Measurements from ENCODE around the gene BDH1. TPM values are rescaled to one million over a fixed set of nuclear protein-coding genes. Genes with fewer than 3 reads are reported as not detected.
"Not testable (repeated sequence)": the region's sequence is repeated elsewhere in the genome, so short reads cannot be mapped to it uniquely, and the experiment has no call there.

BDH1 gene
- total RNA-seq, 1 donor from 2014 or later = 14.1 TPM

DNA sequence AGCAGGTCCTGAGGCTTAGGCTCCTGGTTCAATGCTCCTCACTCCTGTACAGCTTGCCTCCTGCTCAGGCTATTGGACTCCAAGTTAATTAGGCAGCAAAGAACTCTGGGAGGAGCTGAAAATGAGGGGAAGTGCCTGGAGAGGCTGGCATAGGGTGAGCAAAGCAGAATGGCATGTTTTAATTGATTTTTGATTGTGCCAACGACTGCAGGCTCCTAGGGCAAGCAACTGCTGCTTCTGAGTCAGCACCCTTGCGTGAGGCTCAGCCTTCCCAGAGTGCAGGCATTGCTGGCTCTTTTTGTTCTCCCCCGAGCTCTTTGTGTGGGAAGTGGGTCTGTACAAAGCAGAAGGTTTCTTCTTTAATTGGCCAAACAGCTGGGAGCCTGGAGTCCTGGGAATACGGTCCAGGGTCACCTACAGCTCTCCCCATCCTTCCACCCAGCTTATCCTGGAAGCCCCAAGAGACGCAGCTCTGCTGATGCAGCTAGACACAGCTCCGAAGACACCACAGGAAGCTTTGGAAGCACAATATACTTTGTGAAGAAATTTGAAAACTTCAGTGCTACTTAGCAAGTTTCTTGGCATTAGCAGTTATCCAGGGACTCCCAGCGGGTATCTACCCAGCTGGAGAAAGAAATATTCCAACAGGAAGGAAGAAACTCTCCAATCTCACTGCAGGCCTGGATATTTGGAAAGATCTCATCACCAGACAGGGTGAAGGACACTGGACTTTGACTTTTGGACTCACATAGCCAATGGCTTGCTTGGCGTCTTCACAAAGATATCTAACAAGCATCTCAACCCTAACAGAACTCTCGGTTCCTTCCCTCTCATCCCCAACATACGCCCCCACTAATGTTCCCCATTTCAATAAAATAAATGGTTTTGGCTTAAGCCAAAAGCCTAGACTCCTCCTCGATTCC, 76.8 kb downstream of the BDH1 start:
- H3K27me3 ChIP-seq (ENCODE audit: control insufficient read depth, insufficient read depth, low read length) = no peaks in the 10 kb centered on the region
- no peak for TF ChIP-seq CTCF (IDR thresholded peaks at IDR 0.05; ENCODE audit: insufficient read depth, low read length, poor library complexity, severe bottlenecking)
- no peaks in the 10 kb centered on the region for H3K36me3 ChIP-seq (ENCODE audit: control insufficient read depth, insufficient read depth, low read length)
- peak; percentile 80 for DNase-seq (ENCODE audit: low read depth)
- H3K4me3 ChIP-seq (ENCODE audit: low read depth, low read length) = no peak overlapping the region

- DNase-seq (ENCODE audit: low read depth); H3K36me3 ChIP-seq (ENCODE audit: control insufficient read depth, insufficient read depth, low read length); H3K27me3 ChIP-seq (ENCODE audit: control insufficient read depth, insufficient read depth, low read length); H3K4me3 ChIP-seq (ENCODE audit: low read depth, low read length): not testable (repeated sequence)
Observed at GRCh38 chr3:197477816-197478215, 78.0 kb downstream of the BDH1 start.

DNA sequence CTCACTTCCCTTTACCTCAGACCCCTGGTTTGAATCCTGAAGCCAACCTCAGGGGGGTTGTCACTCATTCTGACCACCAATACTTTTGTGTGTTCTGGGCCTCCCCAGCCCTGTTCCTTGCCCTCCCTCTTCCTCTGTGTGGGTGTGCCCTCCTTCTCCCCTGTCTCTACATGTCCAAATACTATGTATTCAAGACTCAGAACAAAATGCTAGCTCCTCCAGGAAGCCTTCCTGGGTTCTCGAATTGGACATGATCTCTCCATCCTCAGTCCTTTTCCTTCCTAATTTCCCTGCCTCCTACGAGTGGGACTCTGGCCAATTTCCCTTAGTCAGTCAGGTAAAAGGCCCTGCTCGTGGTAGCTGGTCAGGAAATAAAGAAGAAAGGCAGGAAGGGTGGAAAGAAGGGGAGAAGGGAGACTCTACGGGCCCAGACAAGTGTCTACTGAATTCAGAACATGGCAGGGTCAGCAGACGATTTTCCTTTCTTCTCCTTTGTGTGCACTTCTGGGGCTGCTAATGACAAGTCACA, 79.7 kb downstream of the BDH1 start:
- Histone ChIP-seq H3K27me3 (ENCODE audit: control insufficient read depth, insufficient read depth, low read length) (no peaks in the 10 kb centered on the region), H3K4me3 (ENCODE audit: low read depth, low read length) (no peak overlapping the region), H3K36me3 (ENCODE audit: control insufficient read depth, insufficient read depth, low read length) (no peaks in the 10 kb centered on the region)
- no peak for DNase-seq (ENCODE audit: low read depth)
- TF ChIP-seq CTCF (IDR thresholded peaks at IDR 0.05; ENCODE audit: insufficient read depth, low read length, poor library complexity, severe bottlenecking) = no peak

DNA sequence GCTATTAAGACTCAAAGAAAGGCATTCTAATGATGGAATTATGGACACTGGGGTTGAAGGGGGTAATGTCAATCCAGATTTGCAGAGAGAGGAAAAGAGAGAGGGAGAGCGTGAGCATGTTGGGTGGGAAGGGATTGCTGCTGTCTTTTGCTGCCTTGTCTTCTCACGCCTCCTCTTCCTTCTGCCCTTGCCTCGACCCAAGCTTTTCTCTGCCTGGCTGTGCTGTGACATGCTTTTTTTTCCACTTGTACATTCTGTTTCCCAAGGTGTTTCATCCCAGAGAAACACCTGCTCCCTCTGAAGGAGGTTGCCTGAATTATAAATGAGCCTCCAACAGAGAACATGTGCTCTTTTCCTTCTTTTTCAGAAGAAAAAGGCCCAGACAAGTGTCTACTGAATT, 80.3 kb downstream of the BDH1 start:
- no peaks in the 10 kb centered on the region for H3K27me3 ChIP-seq (ENCODE audit: control insufficient read depth, insufficient read depth, low read length)
- H3K36me3 ChIP-seq (ENCODE audit: control insufficient read depth, insufficient read depth, low read length) = no peaks in the 10 kb centered on the region
- DNase-seq (ENCODE audit: low read depth) = no peak
- H3K4me3 ChIP-seq (ENCODE audit: low read depth, low read length) = no peak overlapping the region
- no peak for TF ChIP-seq CTCF (IDR thresholded peaks at IDR 0.05; ENCODE audit: insufficient read depth, low read length, poor library complexity, severe bottlenecking)

GRCh38 chr3:197472151-197472550, 83.6 kb downstream of the BDH1 start:
- no peak overlapping the region for H3K4me3 ChIP-seq (ENCODE audit: low read depth, low read length)
- H3K36me3 ChIP-seq (ENCODE audit: control insufficient read depth, insufficient read depth, low read length) = no peaks in the 10 kb centered on the region
- no peaks in the 10 kb centered on the region for H3K27me3 ChIP-seq (ENCODE audit: control insufficient read depth, insufficient read depth, low read length)
- TF ChIP-seq CTCF (IDR thresholded peaks at IDR 0.05; ENCODE audit: insufficient read depth, low read length, poor library complexity, severe bottlenecking) = no peak
- no peak for DNase-seq (ENCODE audit: low read depth)

DNA sequence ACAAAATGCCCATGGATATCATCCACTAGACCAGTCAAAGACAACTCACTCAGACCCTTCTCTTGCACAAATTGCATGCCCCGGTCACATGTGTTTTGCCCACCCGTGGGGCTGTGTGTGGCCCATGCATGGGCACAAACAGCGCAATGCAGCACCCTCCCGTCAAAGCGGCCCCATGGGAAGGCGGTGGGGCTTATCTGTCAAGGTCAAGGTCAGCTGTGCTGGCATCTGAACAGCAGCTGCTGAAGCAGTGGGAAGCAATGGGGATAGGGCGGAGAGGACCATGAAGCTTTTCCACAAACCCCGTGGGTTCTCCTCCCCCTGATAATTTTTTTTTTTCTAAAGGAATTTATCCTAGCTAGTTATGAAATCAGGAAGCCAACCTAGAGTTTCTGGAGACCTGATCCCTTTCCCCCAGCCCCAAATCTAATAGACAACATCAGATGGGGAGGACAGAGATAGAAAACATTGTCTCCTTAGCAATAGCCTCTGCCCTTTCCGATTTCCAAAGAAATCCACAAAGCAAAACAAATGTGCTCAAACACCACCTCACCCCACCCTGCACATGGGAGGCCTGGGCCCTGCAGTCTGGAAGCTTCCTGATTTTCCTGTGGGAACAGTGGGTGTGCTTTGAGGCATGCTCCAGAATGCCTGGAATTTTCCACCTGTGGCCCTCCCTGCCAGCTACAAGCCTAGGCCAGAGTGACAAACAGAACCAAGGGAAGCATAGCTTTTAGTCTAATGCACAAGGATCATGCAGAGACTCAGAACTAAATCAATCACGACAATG, 84.4 kb downstream of the BDH1 start:
- Histone ChIP-seq H3K36me3 (ENCODE audit: control insufficient read depth, insufficient read depth, low read length) (no peaks in the 10 kb centered on the region), H3K4me3 (ENCODE audit: low read depth, low read length) (no peak overlapping the region), H3K27me3 (ENCODE audit: control insufficient read depth, insufficient read depth, low read length) (no peaks in the 10 kb centered on the region)
- TF ChIP-seq CTCF (IDR thresholded peaks at IDR 0.05; ENCODE audit: insufficient read depth, low read length, poor library complexity, severe bottlenecking) = no peak
- DNase-seq (ENCODE audit: low read depth) = no peak

All from kidney epithelial cell (primary cell).